A549 (cell line): Measurements from ENCODE around the gene FCAMR. TPM values are rescaled to one million over a fixed set of nuclear protein-coding genes. Genes with fewer than 3 reads are reported as not detected.

Experiments
- ATAC-seq, 2 experiments: fragments of 200-7000 bp in 1 of 2; fragments of >200 bp in 1 of 2; cut with Nextera tagmentation in 1 of 2; cut with Tn5 transposase in 1 of 2; 3 replicates each; pipeline versions ENCODE4 v1.8.0 to v1.9.1; 2018 to 2020; ENCODE audit warnings: mild to moderate bottlenecking in 1 of 2, moderate library complexity in 1 of 2
- CTCF ChIA-PET: fragments of 300-600 bp; sonication (Branson Sonifier 250); formaldehyde crosslinking; extraction: SDS; loops from one replicate; lab custom pipeline; 2021; ENCODE audit warnings: antibody characterized with exemption, inconsistent platforms; lab: Yijun Ruan, JAX
- POLR2A ChIA-PET: fragments of 350-600 bp; formaldehyde crosslinking; extraction: SDS; loops from one replicate; lab custom pipeline; 2021; ENCODE audit warnings: antibody characterized with exemption, inconsistent platforms; lab: Yijun Ruan, JAX
- DNase-seq, 2 experiments: peaks; one replicate each; pipeline versions ENCODE4 v3.0.0 to v3.0.0-alpha.2; 2011 to 2016; ENCODE audit warnings: low read depth in 1 of 2, low spot score in 1 of 2
- FAIRE-seq: peaks from 2 replicates; lab custom pipeline; 2011; peaks lifted over from hg19 to GRCh38; lab: Jason Lieb, UNC
- H3K27ac ChIP-seq, 2 experiments: fragments of >200 bp; sonication (Bioruptor Twin); formaldehyde crosslinking; 3 replicates each; pipeline ENCODE4 v1.5.1; 2016 to 2017
- H3K4me1 ChIP-seq: fragments of >200 bp; sonication (Bioruptor Twin); formaldehyde crosslinking; 3 replicates; pipeline ENCODE4 v1.6.1; 2016
- H3K4me2 ChIP-seq: fragments of >200 bp; sonication (Bioruptor Twin); formaldehyde crosslinking; 3 replicates; pipeline ENCODE4 v1.6.1; 2016
- H3K4me3 ChIP-seq: fragments of >200 bp; sonication (Bioruptor Twin); formaldehyde crosslinking; 3 replicates; pipeline ENCODE4 v1.5.1; 2016
- H3K9me3 ChIP-seq: fragments of >200 bp; sonication (Bioruptor Twin); formaldehyde crosslinking; 3 replicates; pipeline ENCODE4 v1.6.1; 2016
- BHLHE40 ChIP-seq: IDR thresholded peaks from 2 replicates; pipeline ENCODE4 v1.6.1; 2012; ENCODE audit warnings: low read depth, low read length, inconsistent platforms
- CBX2 ChIP-seq: fragments of 200-600 bp; sonication (generic); IDR thresholded peaks from 2 replicates; pipeline ENCODE4 v1.6.1; 2016; ENCODE audit warnings: low read depth, mild to moderate bottlenecking, borderline replicate concordance
- CHD2 ChIP-seq: fragments of 150-350 bp; IDR thresholded peaks from 2 replicates; pipeline ENCODE4 v1.6.1; 2014; ENCODE audit warnings: low read length; ENCODE audit not compliant: partially characterized antibody
- CTCF ChIP-seq: fragments of >200 bp; sonication (Bioruptor Twin); formaldehyde crosslinking; IDR thresholded peaks from 3 replicates; pipeline ENCODE4 v1.5.1; 2016
- EHMT2 ChIP-seq: fragments of 200-600 bp; sonication (generic); IDR thresholded peaks from 2 replicates; pipeline ENCODE4 v1.6.1; 2016; ENCODE audit warnings: antibody characterized with exemption, low read depth, mild to moderate bottlenecking, moderate library complexity
- ELK1 ChIP-seq: fragments of 150-350 bp; IDR thresholded peaks from 2 replicates; pipeline ENCODE4 v1.6.1; 2014; ENCODE audit warnings: low read depth, mild to moderate bottlenecking, low read length
- EP300 ChIP-seq, 2 experiments: fragments of >200 bp; sonication (Bioruptor Twin); formaldehyde crosslinking; IDR thresholded peaks; 2 replicates in 1 of 2; 3 replicates in 1 of 2; pipeline ENCODE4 v1.6.1; 2016 to 2017
- ESRRA ChIP-seq: fragments of 150-350 bp; IDR thresholded peaks from 2 replicates; pipeline ENCODE4 v1.6.1; 2014; ENCODE audit warnings: mild to moderate bottlenecking, low read length, borderline replicate concordance
- FOSB ChIP-seq: fragments of 250-450 bp; sonication (Bioruptor Pico); IDR thresholded peaks from 2 replicates; pipeline ENCODE4 v1.5.0; 2020; ENCODE audit warnings: mild to moderate bottlenecking, moderate library complexity
- FOSL2 ChIP-seq, 2 experiments: fragments of 450-650 bp in 1 of 2; fragments of >200 bp in 1 of 2; sonication (Bioruptor Twin) in 1 of 2; formaldehyde crosslinking; IDR thresholded peaks; 2 replicates each; pipeline versions ENCODE4 v1.5.0 to v1.6.1; 2016 to 2020; ENCODE audit warnings: mild to moderate bottlenecking in 1 of 2, moderate library complexity in 1 of 2
- GATA3 ChIP-seq: IDR thresholded peaks from 2 replicates; pipeline ENCODE4 v1.6.1; 2012; ENCODE audit warnings: borderline replicate concordance
- HOXA7 ChIP-seq: fragments of 250-450 bp; sonication (Bioruptor Pico); IDR thresholded peaks from 2 replicates; pipeline ENCODE4 v1.5.0; 2020; ENCODE audit warnings: mild to moderate bottlenecking, moderate library complexity
- MYC ChIP-seq: IDR thresholded peaks from 2 replicates; pipeline ENCODE4 v1.6.1; 2012; ENCODE audit warnings: mild to moderate bottlenecking, inconsistent platforms, low read length, improper control_type of control experiment, borderline replicate concordance
- NFE2L2 ChIP-seq: fragments of 150-350 bp; conservative IDR thresholded peaks from 2 replicates; pipeline ENCODE4 v1.6.1; 2014; ENCODE audit warnings: low read length
- NPAS2 ChIP-seq: fragments of 250-450 bp; sonication (Bioruptor Pico); IDR thresholded peaks from 2 replicates; pipeline ENCODE4 v1.8.0; 2022; ENCODE audit warnings: mild to moderate bottlenecking, moderate library complexity, borderline replicate concordance
- PHF8 ChIP-seq: fragments of 200-600 bp; sonication (generic); IDR thresholded peaks from 2 replicates; pipeline ENCODE4 v1.6.1; 2016; ENCODE audit warnings: low read depth, mild to moderate bottlenecking, antibody characterized with exemption, moderate library complexity, borderline replicate concordance
- POLR2A ChIP-seq: IDR thresholded peaks from 2 replicates; pipeline ENCODE4 v1.6.1; 2012; ENCODE audit warnings: mild to moderate bottlenecking, low read length
- RFX5 ChIP-seq: fragments of 450-650 bp; IDR thresholded peaks from 2 replicates; pipeline ENCODE4 v1.7.1; 2014; ENCODE audit warnings: antibody characterized with exemption, mild to moderate bottlenecking, moderate library complexity
- SMC3 ChIP-seq: fragments of >200 bp; sonication (Bioruptor Twin); formaldehyde crosslinking; IDR thresholded peaks from 3 replicates; pipeline ENCODE4 v1.6.1; 2018; ENCODE audit warnings: inconsistent platforms
- TP53 ChIP-seq: fragments of 250-450 bp; sonication (Bioruptor Pico); IDR thresholded peaks from 2 replicates; pipeline ENCODE4 v1.5.0; 2021; ENCODE audit warnings: mild to moderate bottlenecking, moderate library complexity
- ZC3H11A ChIP-seq: fragments of 450-650 bp; IDR thresholded peaks from 2 replicates; pipeline ENCODE4 v1.6.1; 2014; ENCODE audit warnings: antibody characterized with exemption, mild to moderate bottlenecking
- ZFP36 ChIP-seq: fragments of 450-650 bp; IDR thresholded peaks from 2 replicates; pipeline ENCODE4 v1.6.1; 2014; ENCODE audit warnings: borderline replicate concordance; ENCODE audit not compliant: partially characterized antibody
- ZNF302 ChIP-seq: fragments of 250-450 bp; sonication (Bioruptor Pico); IDR thresholded peaks from 2 replicates; pipeline ENCODE4 v1.9.0; 2021; ENCODE audit warnings: inconsistent platforms, mild to moderate bottlenecking, moderate library complexity
- WGBS: methylation state at CpG from one replicate; pipeline ENCODE4 v1.1.6; 2017; ENCODE audit errors: missing lambda C conversion rate; 5-methylcytosine and 5-hydroxymethylcytosine counted together
- polyA plus RNA-seq, 4 experiments: library from polyadenylated mRNA; depleted of rRNA in 3 of 4; stranded (reverse); fragments of >200 nt; fragmentation: RNase III in 1 of 4; extraction: RNeasy Plus Mini Kit Qiagen cat#74134 plus additional on column Dnase treatment in 1 of 4; gene quantifications; 2 replicates in 3 of 4; 3 replicates in 1 of 4; pipeline ENCODE4 v1.2.3, GENCODE V29; 2011 to 2017
- TF ChIP-seq, protein P1 (sequence below): IDR thresholded peaks from 2 replicates; pipeline ENCODE4 v1.6.1; 2012
- TF ChIP-seq, protein P2 (sequence below): IDR thresholded peaks from 2 replicates; pipeline ENCODE4 v1.6.1; 2012; ENCODE audit warnings: low read depth, borderline replicate concordance
- TF ChIP-seq, protein P3 (sequence below): fragments of 200-600 bp; sonication (generic); IDR thresholded peaks from 2 replicates; pipeline ENCODE4 v1.6.1; 2016; ENCODE audit warnings: antibody characterized with exemption, mild to moderate bottlenecking, moderate library complexity
- TF ChIP-seq, protein P4 (sequence below): fragments of 250-450 bp; sonication (Bioruptor Pico); IDR thresholded peaks from 2 replicates; pipeline ENCODE4 v1.5.0; 2021; ENCODE audit warnings: mild to moderate bottlenecking, moderate library complexity, borderline replicate concordance

FCAMR gene
- polyA plus RNA-seq, 2 of the 4 experiments (the other 2 are of a cell fraction), result not detected

DNA sequence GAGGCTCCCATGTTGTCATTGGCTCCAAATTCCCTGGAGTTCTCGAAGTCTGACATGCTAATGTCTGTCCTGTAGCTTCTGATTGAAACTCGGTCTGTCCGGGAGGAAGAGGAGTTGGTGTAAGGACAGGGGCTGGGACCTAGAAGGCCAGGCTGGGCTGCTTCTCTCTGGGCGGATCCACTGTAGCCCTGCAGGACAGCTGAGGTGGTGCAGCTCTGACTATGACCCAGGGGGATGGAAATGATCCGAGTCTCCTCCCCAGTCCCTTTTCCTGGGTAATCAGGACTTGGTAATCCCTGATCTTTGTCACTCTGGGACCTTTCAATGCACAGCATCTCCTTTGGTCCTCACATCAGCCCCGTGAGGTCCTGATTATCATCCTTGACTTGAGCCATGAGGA is 38.6 kb downstream of the FCAMR start:
- Histone ChIP-seq H3K27ac (no peak overlapping the region), H3K9me3 (no peaks in the 10 kb centered on the region), H3K4me3 (no peak overlapping the region), H3K4me2 (no peak overlapping the region), H3K4me1 (peaks cover 9% of the 10 kb centered on the region)
- no peak for DNase-seq
- TF ChIP-seq ESRRA, result no peak
- TF ChIP-seq, protein P1, sequence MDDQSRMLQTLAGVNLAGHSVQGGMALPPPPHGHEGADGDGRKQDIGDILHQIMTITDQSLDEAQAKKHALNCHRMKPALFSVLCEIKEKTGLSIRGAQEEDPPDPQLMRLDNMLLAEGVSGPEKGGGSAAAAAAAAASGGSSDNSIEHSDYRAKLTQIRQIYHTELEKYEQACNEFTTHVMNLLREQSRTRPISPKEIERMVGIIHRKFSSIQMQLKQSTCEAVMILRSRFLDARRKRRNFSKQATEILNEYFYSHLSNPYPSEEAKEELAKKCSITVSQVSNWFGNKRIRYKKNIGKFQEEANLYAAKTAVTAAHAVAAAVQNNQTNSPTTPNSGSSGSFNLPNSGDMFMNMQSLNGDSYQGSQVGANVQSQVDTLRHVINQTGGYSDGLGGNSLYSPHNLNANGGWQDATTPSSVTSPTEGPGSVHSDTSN, result no peak
- TF ChIP-seq POLR2A, result no peak
- no peak for TF ChIP-seq ZNF302
- no peak for TF ChIP-seq FOSL2 (IDR thresholded peaks at IDR 0.05)
- no peak for TF ChIP-seq FOSL2 (CRISPR knock-in tag; IDR thresholded peaks at IDR 0.05)
- TF ChIP-seq, protein P2, sequence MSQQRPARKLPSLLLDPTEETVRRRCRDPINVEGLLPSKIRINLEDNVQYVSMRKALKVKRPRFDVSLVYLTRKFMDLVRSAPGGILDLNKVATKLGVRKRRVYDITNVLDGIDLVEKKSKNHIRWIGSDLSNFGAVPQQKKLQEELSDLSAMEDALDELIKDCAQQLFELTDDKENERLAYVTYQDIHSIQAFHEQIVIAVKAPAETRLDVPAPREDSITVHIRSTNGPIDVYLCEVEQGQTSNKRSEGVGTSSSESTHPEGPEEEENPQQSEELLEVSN, result no peak
- TF ChIP-seq TP53 (CRISPR knock-in tag), result no peak
- TF ChIP-seq CBX2, result no peak
- TF ChIP-seq CHD2, result no peak
- TF ChIP-seq EHMT2, result no peak
- no peak for TF ChIP-seq ZC3H11A
- TF ChIP-seq, protein P3, sequence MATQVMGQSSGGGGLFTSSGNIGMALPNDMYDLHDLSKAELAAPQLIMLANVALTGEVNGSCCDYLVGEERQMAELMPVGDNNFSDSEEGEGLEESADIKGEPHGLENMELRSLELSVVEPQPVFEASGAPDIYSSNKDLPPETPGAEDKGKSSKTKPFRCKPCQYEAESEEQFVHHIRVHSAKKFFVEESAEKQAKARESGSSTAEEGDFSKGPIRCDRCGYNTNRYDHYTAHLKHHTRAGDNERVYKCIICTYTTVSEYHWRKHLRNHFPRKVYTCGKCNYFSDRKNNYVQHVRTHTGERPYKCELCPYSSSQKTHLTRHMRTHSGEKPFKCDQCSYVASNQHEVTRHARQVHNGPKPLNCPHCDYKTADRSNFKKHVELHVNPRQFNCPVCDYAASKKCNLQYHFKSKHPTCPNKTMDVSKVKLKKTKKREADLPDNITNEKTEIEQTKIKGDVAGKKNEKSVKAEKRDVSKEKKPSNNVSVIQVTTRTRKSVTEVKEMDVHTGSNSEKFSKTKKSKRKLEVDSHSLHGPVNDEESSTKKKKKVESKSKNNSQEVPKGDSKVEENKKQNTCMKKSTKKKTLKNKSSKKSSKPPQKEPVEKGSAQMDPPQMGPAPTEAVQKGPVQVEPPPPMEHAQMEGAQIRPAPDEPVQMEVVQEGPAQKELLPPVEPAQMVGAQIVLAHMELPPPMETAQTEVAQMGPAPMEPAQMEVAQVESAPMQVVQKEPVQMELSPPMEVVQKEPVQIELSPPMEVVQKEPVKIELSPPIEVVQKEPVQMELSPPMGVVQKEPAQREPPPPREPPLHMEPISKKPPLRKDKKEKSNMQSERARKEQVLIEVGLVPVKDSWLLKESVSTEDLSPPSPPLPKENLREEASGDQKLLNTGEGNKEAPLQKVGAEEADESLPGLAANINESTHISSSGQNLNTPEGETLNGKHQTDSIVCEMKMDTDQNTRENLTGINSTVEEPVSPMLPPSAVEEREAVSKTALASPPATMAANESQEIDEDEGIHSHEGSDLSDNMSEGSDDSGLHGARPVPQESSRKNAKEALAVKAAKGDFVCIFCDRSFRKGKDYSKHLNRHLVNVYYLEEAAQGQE, result no peak
- TF ChIP-seq NFE2L2, result no peak
- no peak for TF ChIP-seq MYC
- no peak for TF ChIP-seq ZFP36
- TF ChIP-seq BHLHE40, result no peak
- no peak for TF ChIP-seq FOSB (CRISPR knock-in tag)
- no peak for TF ChIP-seq GATA3
- TF ChIP-seq HOXA7 (CRISPR knock-in tag), result no peak
- no peak for TF ChIP-seq ELK1
- ATAC-seq, result peak; percentile 53 to 55; a peak in 3 of 6 replicates
- no peak for FAIRE-seq
- CTCF ChIA-PET, result interaction anchor here (0.7 to 7.8 kb wide), 10 partner anchors 15 to 452 kb away, joined by 3 to 63 read pairs (median 3); partner anchors contain the start of gene PIGR
- 73% methylated on average over 6 of the region's 6 CpGs for WGBS
- POLR2A ChIA-PET, result no interaction called here

GRCh38 chr1:206930210-206930798 is 40.0 kb downstream of the FCAMR start:
- Histone ChIP-seq H3K9me3 (no peaks in the 10 kb centered on the region), H3K4me3 (no peak overlapping the region), H3K4me2 (no peak overlapping the region), H3K4me1 (peaks cover 10% of the 10 kb centered on the region), H3K27ac (no peak overlapping the region)
- ChIA-PET CTCF (interaction anchor here (0.6 to 7.8 kb wide), 5 partner anchors 16 to 222 kb away, joined by 3 to 63 read pairs (median 6); partner anchors contain the start of gene PIGR), POLR2A (no interaction called here)
- FAIRE-seq, result no peak
- WGBS, result 96% methylated on average over 9 of the region's 17 CpGs
- no peak for ATAC-seq
- no peak for DNase-seq
- TF ChIP-seq ZNF302 (no peak), NPAS2 (CRISPR knock-in tag) (no peak), RFX5 (no peak), ESRRA (no peak), MYC (no peak), CTCF (no peak), PHF8 (no peak), SMC3 (no peak), CBX2 (no peak), EP300 (IDR thresholded peaks at IDR 0.05) (no peak)
- TF ChIP-seq, protein P4, sequence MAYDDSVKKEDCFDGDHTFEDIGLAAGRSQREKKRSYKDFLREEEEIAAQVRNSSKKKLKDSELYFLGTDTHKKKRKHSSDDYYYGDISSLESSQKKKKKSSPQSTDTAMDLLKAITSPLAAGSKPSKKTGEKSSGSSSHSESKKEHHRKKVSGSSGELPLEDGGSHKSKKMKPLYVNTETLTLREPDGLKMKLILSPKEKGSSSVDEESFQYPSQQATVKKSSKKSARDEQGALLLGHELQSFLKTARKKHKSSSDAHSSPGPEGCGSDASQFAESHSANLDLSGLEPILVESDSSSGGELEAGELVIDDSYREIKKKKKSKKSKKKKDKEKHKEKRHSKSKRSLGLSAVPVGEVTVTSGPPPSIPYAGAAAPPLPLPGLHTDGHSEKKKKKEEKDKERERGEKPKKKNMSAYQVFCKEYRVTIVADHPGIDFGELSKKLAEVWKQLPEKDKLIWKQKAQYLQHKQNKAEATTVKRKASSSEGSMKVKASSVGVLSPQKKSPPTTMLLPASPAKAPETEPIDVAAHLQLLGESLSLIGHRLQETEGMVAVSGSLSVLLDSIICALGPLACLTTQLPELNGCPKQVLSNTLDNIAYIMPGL (CRISPR knock-in tag), result no peak
